A172 (cell line): ENCODE results near the gene UCHL1. TPM values are rescaled to one million over a fixed set of nuclear protein-coding genes. Genes with fewer than 3 reads are reported as not detected.
"Not testable (repeated sequence)": the region's sequence is repeated elsewhere in the genome, so short reads cannot be mapped to it uniquely, and the experiment has no call there.

Experiments
- DNase-seq: peaks from one replicate; pipeline ENCODE4 v3.0.0-alpha.2; 2015; ENCODE audit warnings: low spot score
- total RNA-seq: library from RNA; depleted of rRNA; stranded (reverse); fragments of >200 nt; shearing (Covaris generic); gene quantifications from 2 replicates; pipeline ENCODE4 v1.2.3, GENCODE V29; 2014; rRNA removed

Gene UCHL1
- total RNA-seq, 1 experiment from 2014 or later = 2,111 TPM

DNA sequence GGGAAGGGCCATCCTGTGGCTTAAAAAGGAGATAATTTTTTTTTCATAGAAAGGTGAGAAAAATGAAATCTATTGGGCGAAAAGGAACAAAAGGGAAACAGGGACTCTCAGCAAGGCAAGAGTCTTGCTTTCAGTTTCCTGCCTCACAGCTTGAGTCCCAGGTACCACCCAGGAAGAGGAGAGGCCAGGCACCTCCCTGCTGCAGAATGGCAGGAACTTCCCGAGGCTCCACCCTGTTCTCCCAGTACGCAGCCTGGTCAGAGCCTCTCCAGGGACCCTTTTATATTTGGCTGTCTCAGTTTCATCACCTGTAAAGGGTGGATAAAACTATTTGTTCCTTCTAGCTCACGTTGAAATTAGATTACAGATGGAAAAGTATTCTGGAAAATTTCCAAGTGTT lies 33.8 kb downstream of the UCHL1 start:
- no peak for DNase-seq

- peak; percentile 4 for DNase-seq
These were observed 37.8 kb downstream of the UCHL1 start for GRCh38 chr4:41294445-41295062.

DNA sequence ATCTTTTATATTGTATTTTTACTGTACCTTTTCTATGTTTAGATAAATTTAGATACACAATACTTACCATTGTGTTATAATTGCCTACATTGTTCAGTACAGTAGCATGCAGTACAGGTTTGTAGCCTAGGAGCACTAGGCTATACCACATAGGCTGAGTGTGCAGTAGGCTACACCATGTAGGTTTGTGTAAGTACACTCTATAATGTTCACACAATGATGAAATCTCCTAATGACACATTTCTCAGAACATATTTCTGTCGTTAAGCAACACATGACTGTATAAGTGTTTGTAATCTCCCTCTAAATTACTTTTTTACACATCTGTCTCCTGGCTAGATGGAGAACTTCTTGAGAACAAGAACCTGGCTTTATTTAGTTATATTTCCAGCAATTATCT lies 40.3 kb downstream of the UCHL1 start:
- DNase-seq = no peak

DNA sequence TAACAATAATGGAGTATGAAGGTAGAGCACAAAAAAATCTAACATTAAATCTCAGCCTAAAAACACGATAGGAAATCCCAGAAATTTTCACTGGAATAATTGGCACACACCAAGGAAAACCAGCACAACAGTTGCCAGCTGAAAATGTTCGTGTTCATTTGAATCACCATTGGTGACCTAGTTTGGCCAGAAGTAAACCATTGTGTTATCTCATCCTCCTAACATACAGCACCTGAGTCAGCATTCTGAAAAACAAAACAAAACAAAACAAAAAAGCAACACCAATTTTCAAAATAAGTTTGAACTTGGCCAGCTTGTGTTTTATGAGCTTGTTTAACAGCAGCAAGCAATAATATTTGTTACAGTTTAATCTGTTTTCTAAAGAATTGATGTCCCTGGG lies 41.1 kb downstream of the UCHL1 start:
- no peak for DNase-seq

GRCh38 chr4:41299486-41299885 lies 42.8 kb downstream of the UCHL1 start:
- no peak for DNase-seq

DNA sequence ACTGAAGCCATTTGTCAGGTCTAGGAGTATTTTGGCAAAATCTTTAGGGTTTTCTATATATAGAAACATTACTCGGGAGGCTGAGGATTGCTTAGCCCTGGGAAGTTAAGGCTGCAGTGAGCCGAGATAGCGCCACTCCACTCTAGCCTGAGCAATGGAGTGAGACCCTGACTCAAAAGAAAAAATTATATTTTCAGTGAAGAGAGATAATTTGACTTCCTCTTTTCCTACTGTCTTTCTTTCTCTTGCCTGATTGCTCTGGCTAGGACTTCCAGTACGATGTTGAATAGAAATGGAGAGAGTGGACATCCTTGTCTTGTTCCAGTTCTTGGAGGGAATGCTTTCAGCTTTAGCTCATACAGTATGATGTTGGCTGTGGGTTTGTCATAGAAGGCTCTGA lies 44.4 kb downstream of the UCHL1 start:
- DNase-seq = no peak

GRCh38 chr4:41303372-41304118 lies 46.8 kb downstream of the UCHL1 start:
- DNase-seq = no peak

GRCh38 chr4:41304221-41304620 lies 47.5 kb downstream of the UCHL1 start:
- DNase-seq = no peak

DNA sequence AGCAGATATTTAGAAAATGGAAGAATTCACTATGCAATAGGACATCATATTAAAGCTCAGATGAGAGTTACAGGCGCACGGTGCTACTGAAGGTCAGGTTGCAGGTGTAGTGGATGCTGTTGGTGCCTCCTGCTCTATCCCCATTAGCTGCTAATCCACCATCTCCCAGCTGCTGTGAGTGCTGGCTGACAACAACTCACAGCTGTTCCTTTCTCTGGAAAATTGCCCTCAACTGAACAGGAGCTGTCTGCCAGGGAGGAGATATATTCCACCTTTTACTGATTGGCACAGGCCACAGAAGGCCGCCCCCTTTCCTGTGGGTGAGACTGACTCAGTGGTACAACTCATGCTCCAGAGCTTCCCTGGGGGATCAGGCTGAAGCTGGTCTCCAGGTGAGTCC lies 48.7 kb downstream of the UCHL1 start:
- DNase-seq = no peak

GRCh38 chr4:41307638-41308037 lies 50.9 kb downstream of the UCHL1 start:
- no peak for DNase-seq

GRCh38 chr4:41308398-41308797 lies 51.7 kb downstream of the UCHL1 start:
- no peak for DNase-seq

- not testable (repeated sequence) for DNase-seq
These were observed 58.7 kb downstream of the UCHL1 start for GRCh38 chr4:41315426-41315825.

- DNase-seq = no peak
These were observed 59.1 kb downstream of the UCHL1 start for GRCh38 chr4:41315862-41316261.

Other genes starting within 250 kb of the UCHL1 start
- 49.1 and 56.8 TPM in 2 replicates for gene APBB2, start 42.4 kb upstream of the UCHL1 start, total RNA-seq